ENCODE measurements around the gene AMOTL2.

Gene AMOTL2

GRCh38 chr3:134336587-134336986, 37.7 kb downstream of the AMOTL2 start:
- in situ Hi-C loops (cut with MboI; ENCODE audit: low sequenced_read_pairs): no loop called here

GRCh38 chr3:134334901-134335280, 39.4 kb downstream of the AMOTL2 start:
- in situ Hi-C loops (cut with MboI; ENCODE audit: low sequenced_read_pairs): no loop called here

- in situ Hi-C loops (cut with MboI; ENCODE audit: low sequenced_read_pairs): no loop called here
Observed at GRCh38 chr3:134334231-134334900, 39.9 kb downstream of the AMOTL2 start.

- in situ Hi-C loops (cut with MboI; ENCODE audit: low sequenced_read_pairs): no loop called here
Observed at GRCh38 chr3:134333522-134334181, 40.6 kb downstream of the AMOTL2 start.

DNA sequence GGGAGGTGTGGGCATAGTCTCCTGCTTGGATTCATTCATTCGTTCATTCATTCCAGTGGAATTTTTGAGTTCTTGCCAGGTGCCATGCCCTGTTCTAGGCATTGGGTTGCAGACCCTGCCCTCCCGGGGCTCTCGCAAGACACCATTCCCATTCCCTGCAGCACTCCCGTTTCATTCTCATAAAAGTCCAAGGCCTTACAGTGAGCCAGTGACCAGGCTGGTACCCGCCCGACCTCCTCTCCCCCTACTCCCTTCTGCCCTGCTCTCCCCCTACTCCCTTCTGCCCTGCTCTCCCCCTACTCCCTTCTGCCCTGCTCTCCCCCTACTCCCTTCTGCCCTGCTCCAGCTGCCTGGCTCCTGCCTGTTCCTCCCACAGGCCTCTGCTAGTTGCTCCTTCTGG, 41.9 kb downstream of the AMOTL2 start:
- in situ Hi-C loops (cut with MboI; ENCODE audit: low sequenced_read_pairs): no loop called here

- in situ Hi-C loops (cut with MboI; ENCODE audit: low sequenced_read_pairs): no loop called here
Observed at GRCh38 chr3:134331811-134332199, 42.4 kb downstream of the AMOTL2 start.

DNA sequence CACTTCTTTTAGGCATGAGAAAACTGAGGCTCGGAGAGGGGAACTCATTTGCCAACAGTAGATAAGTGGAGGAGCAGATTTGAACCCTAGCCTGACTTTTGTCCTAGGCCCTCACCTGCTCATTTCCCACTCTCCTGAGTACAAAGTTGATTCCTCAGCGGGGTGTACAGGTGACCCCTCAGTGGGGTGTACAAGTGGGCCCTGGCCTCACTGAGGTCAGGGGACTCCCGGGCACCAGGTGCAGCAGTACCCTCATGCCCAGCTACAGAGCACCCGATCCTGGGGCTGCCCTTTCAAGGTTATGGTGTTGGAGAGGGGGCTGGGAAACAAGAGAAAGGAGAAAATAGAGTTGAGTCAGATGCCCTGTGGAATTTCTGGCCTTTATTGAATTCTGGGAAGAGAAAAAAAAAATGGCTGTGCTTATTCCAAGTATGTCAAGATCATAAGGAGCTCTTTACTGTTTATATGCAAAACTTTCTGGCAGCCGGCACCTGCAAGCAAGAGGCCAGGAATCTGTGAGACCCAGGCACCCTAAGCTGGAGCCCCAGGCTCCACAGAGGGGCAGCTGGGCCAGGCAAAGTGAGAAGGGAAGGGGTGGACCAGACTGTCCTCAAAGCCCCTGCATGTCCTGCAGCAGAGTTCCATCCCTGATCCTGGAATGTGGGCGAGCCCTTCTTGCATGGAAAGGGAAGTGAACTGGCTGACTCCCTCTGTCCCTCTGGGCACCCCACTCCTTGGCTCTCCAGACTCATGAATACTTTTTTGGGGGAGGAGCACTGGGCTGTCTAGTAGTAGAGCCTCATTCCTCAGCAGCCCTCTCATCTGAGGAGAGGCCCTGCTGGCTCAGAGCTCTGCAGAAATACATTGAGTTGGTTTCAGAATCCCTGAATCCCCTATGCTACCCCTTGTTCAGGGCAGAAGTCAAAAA, 43.1 kb downstream of the AMOTL2 start:
- in situ Hi-C loops (cut with MboI; ENCODE audit: low sequenced_read_pairs): no loop called here

- in situ Hi-C loops (cut with MboI; ENCODE audit: low sequenced_read_pairs): no loop called here
Observed at GRCh38 chr3:134328846-134329245, 45.4 kb downstream of the AMOTL2 start.

DNA sequence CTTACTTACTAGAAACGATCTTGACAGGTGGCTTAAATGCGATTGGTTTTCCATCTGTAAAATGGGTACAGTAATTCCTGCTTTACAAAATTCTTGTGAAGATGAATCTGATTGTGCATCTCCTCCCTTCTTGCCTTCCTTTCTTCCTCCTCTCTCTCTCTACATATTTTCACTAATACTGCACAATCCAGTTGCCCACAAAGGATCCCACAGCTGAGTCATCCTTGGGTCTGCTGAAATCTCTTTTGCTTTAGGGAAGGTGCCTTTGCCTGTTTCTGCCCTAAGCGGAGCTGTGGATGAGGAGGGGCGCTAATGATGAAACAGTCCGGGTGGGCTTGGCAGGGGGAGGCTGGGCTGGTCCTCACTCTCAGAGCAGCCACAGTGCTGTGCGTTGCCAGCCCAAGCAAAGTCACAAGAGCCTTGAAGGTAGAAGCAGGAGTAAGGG, 46.1 kb downstream of the AMOTL2 start:
- in situ Hi-C loops (cut with MboI; ENCODE audit: low sequenced_read_pairs): no loop called here

DNA sequence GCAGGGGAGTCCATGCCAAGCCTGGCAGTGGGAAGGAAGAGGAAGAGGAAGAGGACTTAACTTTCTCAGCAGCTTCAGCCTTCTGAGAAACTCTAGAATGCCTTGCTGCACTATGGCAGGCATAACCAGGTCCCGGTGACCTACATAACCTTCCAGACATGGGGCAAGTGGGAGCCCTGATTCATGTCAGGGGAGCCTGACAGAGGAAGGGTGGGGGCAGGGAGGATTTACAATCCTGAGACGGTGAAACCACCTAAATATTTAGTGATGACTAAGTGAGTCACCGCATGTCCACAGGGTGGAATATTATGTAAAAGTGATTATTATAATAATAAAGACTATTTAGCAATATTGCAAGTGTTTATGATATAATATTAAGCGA, 46.7 kb downstream of the AMOTL2 start:
- in situ Hi-C loops (cut with MboI; ENCODE audit: low sequenced_read_pairs): no loop called here

DNA sequence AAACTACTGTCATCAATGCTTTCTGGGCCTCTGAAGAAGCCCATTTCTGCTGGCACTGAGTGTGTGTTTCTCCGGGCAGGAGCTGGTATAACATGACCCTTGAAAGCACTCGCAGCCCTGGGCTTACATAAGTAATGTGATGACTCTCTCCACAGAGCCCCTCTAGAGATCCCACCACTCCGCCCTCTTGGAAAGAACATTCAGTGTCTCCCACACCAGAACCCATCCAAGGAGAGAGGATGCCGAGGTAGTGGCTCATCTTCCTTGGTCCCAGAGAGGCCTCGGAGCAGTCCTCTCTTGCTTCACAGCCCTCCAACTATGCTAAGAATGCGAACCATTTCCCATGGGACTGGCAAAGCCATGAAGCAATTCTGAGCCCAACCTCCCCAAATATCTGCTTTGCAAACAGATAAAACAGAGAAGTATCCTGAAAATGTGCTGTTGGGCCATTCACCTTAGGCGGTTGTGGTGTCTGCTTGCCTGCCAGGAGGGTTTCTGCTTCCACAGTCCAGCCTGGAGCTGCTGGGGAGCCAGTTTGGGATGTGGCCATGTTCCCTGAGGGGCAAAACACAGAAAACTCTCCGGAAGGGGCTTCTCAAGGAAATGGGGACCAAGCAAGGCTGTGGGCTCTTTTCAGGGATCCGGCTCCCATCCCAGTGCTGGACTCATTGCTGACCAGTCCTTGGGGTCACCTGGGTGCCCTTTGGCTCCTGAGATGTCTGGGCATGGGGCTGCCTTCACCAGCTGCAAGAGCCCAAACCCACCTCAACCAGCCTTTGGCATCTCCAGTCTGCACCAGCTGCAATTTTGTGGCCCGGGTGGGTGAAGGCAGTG, 47.3 kb downstream of the AMOTL2 start:
- in situ Hi-C loops (cut with MboI; ENCODE audit: low sequenced_read_pairs): no loop called here

- in situ Hi-C loops (cut with MboI; ENCODE audit: low sequenced_read_pairs): no loop called here
Observed at GRCh38 chr3:134326126-134326525, 48.1 kb downstream of the AMOTL2 start.

DNA sequence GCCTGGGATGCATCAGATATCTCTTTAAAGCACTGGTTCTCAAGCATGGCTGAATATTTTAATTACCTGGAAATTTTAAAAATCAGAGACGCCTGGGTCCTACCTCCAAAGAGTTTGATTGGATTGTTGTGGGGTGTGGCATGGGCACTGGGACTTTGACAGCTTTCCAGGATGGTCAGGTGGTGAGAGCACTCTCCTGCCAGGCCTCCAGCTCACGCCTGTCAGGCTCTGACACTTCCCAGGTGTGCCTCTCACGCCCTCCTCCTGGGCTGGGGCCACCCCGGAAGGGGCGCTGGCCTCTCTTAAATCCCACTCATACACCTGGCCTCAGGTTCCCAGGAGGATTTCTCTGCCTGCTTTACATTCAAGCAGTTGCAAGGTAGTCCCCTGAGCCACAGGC, 48.5 kb downstream of the AMOTL2 start:
- in situ Hi-C loops (cut with MboI; ENCODE audit: low sequenced_read_pairs): no loop called here

DNA sequence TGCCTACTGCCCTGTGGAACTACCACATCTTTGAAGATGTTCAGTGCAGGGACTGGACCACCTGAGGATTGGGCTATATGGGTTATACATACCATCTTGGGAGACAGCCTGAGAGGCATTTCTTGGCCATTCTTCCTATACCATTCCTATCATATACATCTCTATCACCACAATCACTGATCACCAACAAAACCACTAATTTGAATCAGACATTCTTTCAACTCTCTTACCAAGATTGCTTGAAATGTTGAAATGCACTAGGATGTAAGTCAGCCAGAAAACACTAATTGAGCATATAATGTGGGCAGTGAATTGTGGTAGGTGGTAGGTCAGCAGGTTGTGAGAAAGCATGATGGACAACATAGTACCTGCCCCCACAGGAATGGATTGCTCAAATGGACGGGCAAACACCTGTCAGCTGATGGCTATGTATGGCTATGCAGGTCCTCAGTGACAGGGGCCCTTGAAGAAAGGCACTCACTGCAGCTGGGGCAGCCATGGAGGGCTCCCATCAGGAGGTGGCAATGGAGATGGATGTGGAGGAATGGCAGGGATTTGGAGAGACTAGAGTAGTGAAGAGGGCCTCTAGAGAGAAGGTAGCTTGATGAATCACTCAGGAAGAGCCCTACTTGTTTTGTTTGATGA, 49.1 kb downstream of the AMOTL2 start:
- in situ Hi-C loops (cut with MboI; ENCODE audit: low sequenced_read_pairs): no loop called here

GRCh38 chr3:134323966-134324962, 50.0 kb downstream of the AMOTL2 start:
- in situ Hi-C loops (cut with MboI; ENCODE audit: low sequenced_read_pairs): no loop called here

DNA sequence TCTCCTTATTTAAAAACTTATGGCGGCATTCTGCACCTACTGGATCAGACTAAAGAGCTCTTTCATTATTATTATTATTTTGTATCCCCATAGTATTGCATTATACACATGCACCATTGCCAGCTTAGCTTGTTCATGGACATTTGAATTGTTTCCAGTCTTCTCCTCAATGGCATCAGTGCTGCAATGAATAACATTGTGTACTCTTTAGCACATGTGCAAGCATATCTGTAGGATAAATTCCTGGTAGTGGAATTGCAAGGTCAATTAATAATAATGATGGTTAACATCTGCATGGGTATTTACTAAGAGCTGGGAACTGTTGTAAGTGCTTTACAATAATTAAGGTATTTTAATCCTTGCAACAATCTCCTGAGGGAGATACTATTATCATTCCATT, 52.0 kb downstream of the AMOTL2 start:
- in situ Hi-C loops (cut with MboI; ENCODE audit: low sequenced_read_pairs): no loop called here

GRCh38 chr3:134320749-134321148, 53.5 kb downstream of the AMOTL2 start:
- in situ Hi-C loops (cut with MboI; ENCODE audit: low sequenced_read_pairs): no loop called here

GRCh38 chr3:134319931-134320330, 54.3 kb downstream of the AMOTL2 start:
- in situ Hi-C loops (cut with MboI; ENCODE audit: low sequenced_read_pairs): no loop called here

DNA sequence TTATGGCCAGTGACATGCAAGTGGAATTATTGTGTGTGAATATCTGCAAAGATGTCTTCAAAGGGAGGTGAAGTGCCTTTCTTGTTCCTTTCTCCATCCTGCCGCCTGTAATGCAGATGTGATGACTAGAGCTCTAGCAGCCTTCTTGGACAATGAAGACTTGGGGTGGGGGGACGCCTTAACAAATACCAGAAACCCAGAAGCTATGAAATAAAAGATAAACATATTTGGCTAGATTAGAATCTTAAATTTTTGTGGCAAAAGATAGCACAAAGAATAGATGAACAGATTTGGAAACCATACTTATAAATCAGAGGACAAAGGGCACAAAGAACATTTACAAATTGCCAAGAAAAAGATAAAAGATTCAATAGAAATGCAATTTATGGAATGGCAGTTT, 56.1 kb downstream of the AMOTL2 start:
- in situ Hi-C loops (cut with MboI; ENCODE audit: low sequenced_read_pairs): no loop called here
